ENCODE data around the gene MED27. TPM values are rescaled to one million over a fixed set of nuclear protein-coding genes. Genes with fewer than 3 reads are reported as not detected.

The MED27 gene
- total and polyA plus RNA-seq, 2 of the 13 experiments (the other 11 are each of a cell fraction or from before 2014, with no cell fraction given) = 16.9 to 19.0 TPM

DNA sequence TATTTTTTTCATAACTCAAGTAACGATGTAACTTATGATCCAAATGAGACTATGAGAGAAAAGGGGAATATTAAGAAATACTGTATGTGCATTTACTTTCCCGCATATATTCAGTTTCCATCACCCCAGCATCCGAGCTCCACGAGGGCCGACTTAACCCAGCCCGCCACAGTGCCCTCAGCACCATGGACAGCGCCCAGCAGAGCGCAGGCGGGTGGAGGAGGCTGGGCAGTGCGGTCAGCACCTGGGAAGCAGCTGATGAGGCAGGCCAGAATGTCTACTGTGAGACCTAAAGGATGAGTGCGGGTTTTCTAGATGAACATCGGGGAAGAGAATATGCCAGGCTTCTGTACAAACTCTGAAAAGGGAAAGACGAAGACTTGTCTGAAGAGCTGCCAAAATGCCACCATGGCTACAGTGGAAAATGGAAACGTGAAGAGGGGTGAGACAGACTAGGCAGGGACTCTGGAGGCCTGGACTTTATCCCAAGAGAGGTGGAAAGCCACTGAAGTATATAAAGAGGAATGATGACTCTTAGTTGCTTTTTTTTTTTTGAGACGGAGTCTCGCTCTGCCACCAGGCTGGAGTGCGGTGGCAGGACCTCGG, 34.5 kb upstream of the MED27 start (continued):
- TF ChIP-seq, protein P1, sequence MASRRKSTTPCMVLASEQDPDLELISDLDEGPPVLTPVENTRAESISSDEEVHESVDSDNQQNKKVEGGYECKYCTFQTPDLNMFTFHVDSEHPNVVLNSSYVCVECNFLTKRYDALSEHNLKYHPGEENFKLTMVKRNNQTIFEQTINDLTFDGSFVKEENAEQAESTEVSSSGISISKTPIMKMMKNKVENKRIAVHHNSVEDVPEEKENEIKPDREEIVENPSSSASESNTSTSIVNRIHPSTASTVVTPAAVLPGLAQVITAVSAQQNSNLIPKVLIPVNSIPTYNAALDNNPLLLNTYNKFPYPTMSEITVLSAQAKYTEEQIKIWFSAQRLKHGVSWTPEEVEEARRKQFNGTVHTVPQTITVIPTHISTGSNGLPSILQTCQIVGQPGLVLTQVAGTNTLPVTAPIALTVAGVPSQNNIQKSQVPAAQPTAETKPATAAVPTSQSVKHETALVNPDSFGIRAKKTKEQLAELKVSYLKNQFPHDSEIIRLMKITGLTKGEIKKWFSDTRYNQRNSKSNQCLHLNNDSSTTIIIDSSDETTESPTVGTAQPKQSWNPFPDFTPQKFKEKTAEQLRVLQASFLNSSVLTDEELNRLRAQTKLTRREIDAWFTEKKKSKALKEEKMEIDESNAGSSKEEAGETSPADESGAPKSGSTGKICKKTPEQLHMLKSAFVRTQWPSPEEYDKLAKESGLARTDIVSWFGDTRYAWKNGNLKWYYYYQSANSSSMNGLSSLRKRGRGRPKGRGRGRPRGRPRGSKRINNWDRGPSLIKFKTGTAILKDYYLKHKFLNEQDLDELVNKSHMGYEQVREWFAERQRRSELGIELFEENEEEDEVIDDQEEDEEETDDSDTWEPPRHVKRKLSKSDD (CRISPR knock-in tag; IDR thresholded peaks at IDR 0.05; ENCODE audit: low read depth) = peak; percentile 93; the same call in 1 of the 2 replicates
- TF ChIP-seq CEBPB (IDR thresholded peaks at IDR 0.05; ENCODE audit: borderline replicate concordance, low read depth, low read length) (no peak), ARNT2 (CRISPR knock-in tag; IDR thresholded peaks at IDR 0.05; ENCODE audit: low read depth) (peak; percentile 96), FOSL1 (CRISPR knock-in tag; IDR thresholded peaks at IDR 0.05; ENCODE audit: borderline replicate concordance) (peak; percentile 20; the same call in 1 of the 2 replicates), PAWR (CRISPR knock-in tag; IDR thresholded peaks at IDR 0.05; ENCODE audit: borderline replicate concordance) (no peak), TGIF2 (CRISPR knock-in tag; IDR thresholded peaks at IDR 0.05) (peak; percentile 98), RXRB (CRISPR knock-in tag; IDR thresholded peaks at IDR 0.05; ENCODE audit: borderline replicate concordance) (peak; percentile 91), CREM (IDR thresholded peaks at IDR 0.05) (no peak), CREM (CRISPR knock-in tag; IDR thresholded peaks at IDR 0.05) (no peak), EP300 (IDR thresholded peaks at IDR 0.05; ENCODE audit: low read depth in 2 of 2, low read length in 2 of 2) (no peak), EP300 (CRISPR knock-in tag; IDR thresholded peaks at IDR 0.05; ENCODE audit: borderline replicate concordance) (peak; percentile 62; the same call in 1 of the 2 replicates), KLF11 (CRISPR knock-in tag; IDR thresholded peaks at IDR 0.05) (peak; percentile 100), ZNF720 (CRISPR knock-in tag; IDR thresholded peaks at IDR 0.05) (peak; percentile 96; the same call in 1 of the 2 replicates), ZNF83 (CRISPR knock-in tag; IDR thresholded peaks at IDR 0.05; ENCODE audit: borderline replicate concordance) (peak; percentile 93; the same call in 1 of the 2 replicates), RBAK (CRISPR knock-in tag; IDR thresholded peaks at IDR 0.05) (no peak), HIVEP1 (CRISPR knock-in tag; IDR thresholded peaks at IDR 0.05) (peak; percentile 86), PITX1 (CRISPR knock-in tag; IDR thresholded peaks at IDR 0.05) (peak; percentile 67), JARID2 (CRISPR knock-in tag; IDR thresholded peaks at IDR 0.05; ENCODE audit: insufficient replicate concordance) (peak; percentile 97)
- TF ChIP-seq, protein P2, sequence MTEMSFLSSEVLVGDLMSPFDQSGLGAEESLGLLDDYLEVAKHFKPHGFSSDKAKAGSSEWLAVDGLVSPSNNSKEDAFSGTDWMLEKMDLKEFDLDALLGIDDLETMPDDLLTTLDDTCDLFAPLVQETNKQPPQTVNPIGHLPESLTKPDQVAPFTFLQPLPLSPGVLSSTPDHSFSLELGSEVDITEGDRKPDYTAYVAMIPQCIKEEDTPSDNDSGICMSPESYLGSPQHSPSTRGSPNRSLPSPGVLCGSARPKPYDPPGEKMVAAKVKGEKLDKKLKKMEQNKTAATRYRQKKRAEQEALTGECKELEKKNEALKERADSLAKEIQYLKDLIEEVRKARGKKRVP (CRISPR knock-in tag; IDR thresholded peaks at IDR 0.05) = peak in 1 of 2 experiments; percentile 85; a peak in 2 of 4 replicates
- TF ChIP-seq, protein P3, sequence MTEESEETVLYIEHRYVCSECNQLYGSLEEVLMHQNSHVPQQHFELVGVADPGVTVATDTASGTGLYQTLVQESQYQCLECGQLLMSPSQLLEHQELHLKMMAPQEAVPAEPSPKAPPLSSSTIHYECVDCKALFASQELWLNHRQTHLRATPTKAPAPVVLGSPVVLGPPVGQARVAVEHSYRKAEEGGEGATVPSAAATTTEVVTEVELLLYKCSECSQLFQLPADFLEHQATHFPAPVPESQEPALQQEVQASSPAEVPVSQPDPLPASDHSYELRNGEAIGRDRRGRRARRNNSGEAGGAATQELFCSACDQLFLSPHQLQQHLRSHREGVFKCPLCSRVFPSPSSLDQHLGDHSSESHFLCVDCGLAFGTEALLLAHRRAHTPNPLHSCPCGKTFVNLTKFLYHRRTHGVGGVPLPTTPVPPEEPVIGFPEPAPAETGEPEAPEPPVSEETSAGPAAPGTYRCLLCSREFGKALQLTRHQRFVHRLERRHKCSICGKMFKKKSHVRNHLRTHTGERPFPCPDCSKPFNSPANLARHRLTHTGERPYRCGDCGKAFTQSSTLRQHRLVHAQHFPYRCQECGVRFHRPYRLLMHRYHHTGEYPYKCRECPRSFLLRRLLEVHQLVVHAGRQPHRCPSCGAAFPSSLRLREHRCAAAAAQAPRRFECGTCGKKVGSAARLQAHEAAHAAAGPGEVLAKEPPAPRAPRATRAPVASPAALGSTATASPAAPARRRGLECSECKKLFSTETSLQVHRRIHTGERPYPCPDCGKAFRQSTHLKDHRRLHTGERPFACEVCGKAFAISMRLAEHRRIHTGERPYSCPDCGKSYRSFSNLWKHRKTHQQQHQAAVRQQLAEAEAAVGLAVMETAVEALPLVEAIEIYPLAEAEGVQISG (CRISPR knock-in tag; IDR thresholded peaks at IDR 0.05) = peak; percentile 89
- TF ChIP-seq, protein P4, sequence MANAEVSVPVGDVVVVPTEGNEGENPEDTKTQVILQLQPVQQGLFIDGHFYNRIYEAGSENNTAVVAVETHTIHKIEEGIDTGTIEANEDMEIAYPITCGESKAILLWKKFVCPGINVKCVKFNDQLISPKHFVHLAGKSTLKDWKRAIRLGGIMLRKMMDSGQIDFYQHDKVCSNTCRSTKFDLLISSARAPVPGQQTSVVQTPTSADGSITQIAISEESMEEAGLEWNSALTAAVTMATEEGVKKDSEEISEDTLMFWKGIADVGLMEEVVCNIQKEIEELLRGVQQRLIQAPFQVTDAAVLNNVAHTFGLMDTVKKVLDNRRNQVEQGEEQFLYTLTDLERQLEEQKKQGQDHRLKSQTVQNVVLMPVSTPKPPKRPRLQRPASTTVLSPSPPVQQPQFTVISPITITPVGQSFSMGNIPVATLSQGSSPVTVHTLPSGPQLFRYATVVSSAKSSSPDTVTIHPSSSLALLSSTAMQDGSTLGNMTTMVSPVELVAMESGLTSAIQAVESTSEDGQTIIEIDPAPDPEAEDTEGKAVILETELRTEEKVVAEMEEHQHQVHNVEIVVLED (CRISPR knock-in tag; IDR thresholded peaks at IDR 0.05; ENCODE audit: borderline replicate concordance) = no peak
- TF ChIP-seq, protein P5, sequence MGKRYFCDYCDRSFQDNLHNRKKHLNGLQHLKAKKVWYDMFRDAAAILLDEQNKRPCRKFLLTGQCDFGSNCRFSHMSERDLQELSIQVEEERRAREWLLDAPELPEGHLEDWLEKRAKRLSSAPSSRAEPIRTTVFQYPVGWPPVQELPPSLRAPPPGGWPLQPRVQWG (CRISPR knock-in tag; IDR thresholded peaks at IDR 0.05; ENCODE audit: borderline replicate concordance, low read depth) = no peak
